ENCODE data around the gene IFIT2. TPM values are rescaled to one million over a fixed set of nuclear protein-coding genes. Genes with fewer than 3 reads are reported as not detected.

The IFIT2 gene
- total RNA-seq, 2 experiments from 2014 or later = 36.9 to 38.9 TPM

DNA sequence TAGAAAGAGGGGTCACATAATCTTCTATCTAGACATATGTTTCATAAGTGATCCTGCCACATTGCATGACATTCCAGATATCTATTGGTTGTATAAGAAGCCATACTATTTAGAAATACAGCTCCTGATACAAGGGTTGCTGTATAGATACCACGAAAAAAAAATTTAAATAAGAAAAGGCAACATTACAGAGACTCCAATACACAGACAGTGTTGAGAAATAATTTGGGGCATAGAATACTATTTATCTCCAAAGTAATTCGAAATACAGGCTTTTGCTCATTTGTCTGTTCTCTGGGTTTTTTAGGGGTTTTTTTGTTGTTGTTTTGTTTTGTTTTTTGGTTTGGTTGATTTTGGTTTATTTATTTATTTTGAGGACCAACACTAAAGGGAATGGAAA is 2.6 kb downstream of the IFIT2 start:
- H3K27ac ChIP-seq (ENCODE audit: low read depth in 1 of 2, low read length in 2 of 2) = no peak overlapping the region
- POLR2A ChIA-PET = interaction anchor here (1.5 kb wide), 1 partner anchor 110 kb away, joined by 5 read pairs; the partner anchor contains the start of gene IFIT5
- H3K4me3 ChIP-seq (ENCODE audit: low read length) = no peak overlapping the region
- no peak for ATAC-seq (ENCODE audit: poor library complexity)
- peaks cover 0 to 10% of the 10 kb centered on the region in 2 experiments for H3K9me3 ChIP-seq (ENCODE audit: control insufficient read depth in 1 of 2, insufficient read depth in 1 of 2, low read length in 2 of 2)
- peaks cover 15% of the 10 kb centered on the region for H3K4me1 ChIP-seq (ENCODE audit: insufficient read depth, low read length)
- no peak for DNase-seq
- Mint-ChIP-seq H3K27me3 (no peaks in the 10 kb centered on the region), H3K9me3 (peaks cover 6% of the 10 kb centered on the region), H3K4me3 (peak overlapping the region; percentile 93), H3K27ac (peak overlapping the region; percentile 25), H3K36me3 (ENCODE audit: low read depth) (peaks cover 77% of the 10 kb centered on the region), H3K4me1 (ENCODE audit: low read depth) (peaks cover 52% of the 10 kb centered on the region)
- H3K36me3 ChIP-seq (ENCODE audit: insufficient read depth, low read length) = peaks cover 30% of the 10 kb centered on the region
- CTCF ChIA-PET = interaction anchor here (1.3 kb wide), 1 partner anchor 65 kb away, joined by 3 read pairs; no protein-coding TSS in a partner anchor
- TF ChIP-seq, protein P1, sequence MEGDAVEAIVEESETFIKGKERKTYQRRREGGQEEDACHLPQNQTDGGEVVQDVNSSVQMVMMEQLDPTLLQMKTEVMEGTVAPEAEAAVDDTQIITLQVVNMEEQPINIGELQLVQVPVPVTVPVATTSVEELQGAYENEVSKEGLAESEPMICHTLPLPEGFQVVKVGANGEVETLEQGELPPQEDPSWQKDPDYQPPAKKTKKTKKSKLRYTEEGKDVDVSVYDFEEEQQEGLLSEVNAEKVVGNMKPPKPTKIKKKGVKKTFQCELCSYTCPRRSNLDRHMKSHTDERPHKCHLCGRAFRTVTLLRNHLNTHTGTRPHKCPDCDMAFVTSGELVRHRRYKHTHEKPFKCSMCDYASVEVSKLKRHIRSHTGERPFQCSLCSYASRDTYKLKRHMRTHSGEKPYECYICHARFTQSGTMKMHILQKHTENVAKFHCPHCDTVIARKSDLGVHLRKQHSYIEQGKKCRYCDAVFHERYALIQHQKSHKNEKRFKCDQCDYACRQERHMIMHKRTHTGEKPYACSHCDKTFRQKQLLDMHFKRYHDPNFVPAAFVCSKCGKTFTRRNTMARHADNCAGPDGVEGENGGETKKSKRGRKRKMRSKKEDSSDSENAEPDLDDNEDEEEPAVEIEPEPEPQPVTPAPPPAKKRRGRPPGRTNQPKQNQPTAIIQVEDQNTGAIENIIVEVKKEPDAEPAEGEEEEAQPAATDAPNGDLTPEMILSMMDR (IDR thresholded peaks at IDR 0.05) = no peak
- intact Hi-C loops (cut with DNase I, micrococcal nuclease) = loop anchor here (5.0 kb wide), 3 partner anchors 52 to 108 kb away; partner anchors contain the start of genes IFIT5 (in 1 of the 2) and LIPA (in 1 of the 2)
- no peaks in the 10 kb centered on the region for H3K27me3 ChIP-seq (ENCODE audit: control insufficient read depth in 1 of 2, insufficient read depth in 2 of 2, low read length in 2 of 2)

DNA sequence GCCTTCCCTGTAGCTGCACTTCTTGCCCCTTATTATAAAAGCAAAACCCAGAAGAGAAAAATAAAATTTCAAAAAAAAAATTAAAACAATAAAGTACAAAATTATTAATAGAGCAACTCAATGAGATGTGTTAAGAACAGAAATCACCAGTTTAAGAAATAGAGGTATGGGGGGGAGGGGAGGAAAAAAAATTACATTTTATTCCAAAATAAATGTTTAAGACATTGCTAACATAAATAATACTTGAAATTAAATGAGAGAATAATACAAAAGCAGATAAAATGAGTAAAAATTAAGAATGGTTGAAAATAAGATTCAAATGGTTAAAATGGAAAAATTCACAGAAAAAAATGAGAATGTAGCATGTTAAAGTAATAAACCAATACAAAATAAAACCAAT is 3.1 kb downstream of the IFIT2 start:
- ATAC-seq (ENCODE audit: poor library complexity) (no peak), DNase-seq (no peak)
- peaks cover 5% of the 10 kb centered on the region for H3K9me3 Mint-ChIP-seq
- ChIA-PET POLR2A (interaction anchor here (1.5 kb wide), 1 partner anchor 109 kb away, joined by 5 read pairs; the partner anchor contains the start of gene IFIT5), CTCF (interaction anchor here (1.3 kb wide), 1 partner anchor 65 kb away, joined by 3 read pairs; no protein-coding TSS in a partner anchor)
- intact Hi-C loops (cut with DNase I, micrococcal nuclease) = loop anchor here (5.0 kb wide), 3 partner anchors 53 to 107 kb away; partner anchors contain the start of genes IFIT5 (in 1 of the 2) and LIPA (in 1 of the 2)
- H3K27me3 Mint-ChIP-seq = no peaks in the 10 kb centered on the region
- TF ChIP-seq, protein P1 (IDR thresholded peaks at IDR 0.05) = no peak
- H3K27me3 ChIP-seq (ENCODE audit: control insufficient read depth in 1 of 2, insufficient read depth in 2 of 2, low read length in 2 of 2) = no peaks in the 10 kb centered on the region
- H3K36me3 ChIP-seq (ENCODE audit: insufficient read depth, low read length) = peaks cover 30% of the 10 kb centered on the region
- H3K27ac Mint-ChIP-seq = peak overlapping the region; percentile 25
- peaks cover 47% of the 10 kb centered on the region for H3K4me1 Mint-ChIP-seq (ENCODE audit: low read depth)
- H3K36me3 Mint-ChIP-seq (ENCODE audit: low read depth) = peaks cover 82% of the 10 kb centered on the region
- H3K4me3 ChIP-seq (ENCODE audit: low read length) = no peak overlapping the region
- H3K4me3 Mint-ChIP-seq = no peak overlapping the region
- H3K27ac ChIP-seq (ENCODE audit: low read depth in 1 of 2, low read length in 2 of 2) = no peak overlapping the region
- peaks cover 0 to 10% of the 10 kb centered on the region in 2 experiments for H3K9me3 ChIP-seq (ENCODE audit: control insufficient read depth in 1 of 2, insufficient read depth in 1 of 2, low read length in 2 of 2)
- H3K4me1 ChIP-seq (ENCODE audit: insufficient read depth, low read length) = peaks cover 15% of the 10 kb centered on the region

DNA sequence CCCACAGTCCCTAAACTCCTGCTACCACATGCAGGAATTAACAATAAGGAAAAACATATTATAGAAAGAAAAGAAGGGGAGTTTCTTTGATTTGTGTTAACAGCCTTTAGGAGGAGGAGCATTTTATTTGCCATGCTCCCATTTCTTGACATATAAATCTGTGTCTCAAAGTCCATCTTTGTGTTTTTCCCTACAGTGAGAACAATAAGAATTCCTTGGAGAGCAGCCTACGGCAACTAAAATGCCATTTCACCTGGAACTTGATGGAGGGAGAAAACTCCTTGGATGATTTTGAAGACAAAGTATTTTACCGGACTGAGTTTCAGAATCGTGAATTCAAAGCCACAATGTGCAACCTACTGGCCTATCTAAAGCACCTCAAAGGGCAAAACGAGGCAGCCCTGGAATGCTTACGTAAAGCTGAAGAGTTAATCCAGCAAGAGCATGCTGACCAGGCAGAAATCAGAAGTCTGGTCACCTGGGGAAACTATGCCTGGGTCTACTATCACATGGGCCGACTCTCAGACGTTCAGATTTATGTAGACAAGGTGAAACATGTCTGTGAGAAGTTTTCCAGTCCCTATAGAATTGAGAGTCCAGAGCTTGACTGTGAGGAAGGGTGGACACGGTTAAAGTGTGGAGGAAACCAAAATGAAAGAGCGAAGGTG is 4.1 kb downstream of the IFIT2 start:
- TF ChIP-seq, protein P1 (IDR thresholded peaks at IDR 0.05) = no peak
- intact Hi-C loops (cut with DNase I, micrococcal nuclease) = loop anchor here in 1 of 2 experiments (2.0 kb wide), 1 partner anchor 25 kb away; no protein-coding TSS in a partner anchor
- H3K36me3 Mint-ChIP-seq (ENCODE audit: low read depth) = peaks cover 85% of the 10 kb centered on the region
- H3K27ac Mint-ChIP-seq = no peak overlapping the region
- Histone ChIP-seq H3K27me3 (ENCODE audit: control insufficient read depth in 1 of 2, insufficient read depth in 2 of 2, low read length in 2 of 2) (no peaks in the 10 kb centered on the region), H3K9me3 (ENCODE audit: control insufficient read depth in 1 of 2, insufficient read depth in 1 of 2, low read length in 2 of 2) (peaks cover 0 to 10% of the 10 kb centered on the region in 2 experiments), H3K4me1 (ENCODE audit: insufficient read depth, low read length) (peaks cover 15% of the 10 kb centered on the region), H3K4me3 (ENCODE audit: low read length) (no peak overlapping the region), H3K27ac (ENCODE audit: low read depth in 1 of 2, low read length in 2 of 2) (no peak overlapping the region), H3K36me3 (ENCODE audit: insufficient read depth, low read length) (peaks cover 30% of the 10 kb centered on the region)
- H3K4me1 Mint-ChIP-seq (ENCODE audit: low read depth) = peaks cover 39% of the 10 kb centered on the region
- DNase-seq = no peak
- ChIA-PET POLR2A (no interaction called here), CTCF (no interaction called here)
- no peaks in the 10 kb centered on the region for H3K27me3 Mint-ChIP-seq
- H3K9me3 Mint-ChIP-seq = peaks cover 5% of the 10 kb centered on the region
- ATAC-seq (ENCODE audit: poor library complexity) = no peak
- H3K4me3 Mint-ChIP-seq = no peak overlapping the region

Data from CD4-positive, alpha-beta T cell (primary cell).